Liver (tissue), 9 donors: ENCODE data around the gene FGF11. TPM values are rescaled to one million over a fixed set of nuclear protein-coding genes. Genes with fewer than 3 reads are reported as not detected.
A peak's percentile ranks its signal among the peaks of the same experiment; 100 is the strongest.

Source experiments
- DNase-seq: peaks from one replicate; pipeline ENCODE4 v3.0.0-alpha.2; 2017; ENCODE audit warnings: low spot score
- H3K27ac ChIP-seq, 2 donors: one replicate each; pipeline ENCODE4 v1.7.0; 2013; ENCODE audit warnings: inconsistent platforms in 2 of 2, low read length in 2 of 2, control low read depth in 1 of 2, low read depth in 1 of 2, mild to moderate bottlenecking in 1 of 2
- H3K27me3 ChIP-seq, 4 donors: one replicate each; pipeline versions ENCODE4 v1.6.1 to v1.7.0; 2013; ENCODE audit warnings: low read length in 3 of 4, inconsistent platforms in 1 of 4, mild to moderate bottlenecking in 1 of 4, moderate library complexity in 1 of 4; ENCODE audit not compliant: control insufficient read depth in 4 of 4, insufficient read depth in 4 of 4
- H3K36me3 ChIP-seq, 4 donors: one replicate each; pipeline versions ENCODE4 v1.6.1 to v1.7.0; 2013; ENCODE audit warnings: low read length in 3 of 4, mild to moderate bottlenecking in 3 of 4, low read depth in 1 of 4, moderate library complexity in 1 of 4; ENCODE audit not compliant: control insufficient read depth in 4 of 4, insufficient read depth in 3 of 4
- H3K4me1 ChIP-seq, 4 donors: one replicate each; pipeline versions ENCODE4 v1.6.1 to v1.7.0; 2013; ENCODE audit warnings: low read length in 3 of 4, mild to moderate bottlenecking in 3 of 4, moderate library complexity in 1 of 4; ENCODE audit not compliant: control insufficient read depth in 4 of 4, insufficient read depth in 4 of 4
- H3K4me3 ChIP-seq, 3 donors: one replicate each; pipeline versions ENCODE4 v1.6.1 to v1.7.0; 2013; ENCODE audit warnings: low read length in 3 of 3, control low read depth in 1 of 3, low read depth in 1 of 3, mild to moderate bottlenecking in 1 of 3
- H3K9ac ChIP-seq, 2 donors: one replicate each; pipeline ENCODE4 v1.7.0; 2013; ENCODE audit warnings: low read length in 2 of 2, mild to moderate bottlenecking in 2 of 2, moderate library complexity in 2 of 2, control low read depth in 1 of 2, low read depth in 1 of 2
- H3K9me3 ChIP-seq, 4 donors: one replicate each; pipeline versions ENCODE4 v1.6.1 to v1.7.0; 2013; ENCODE audit warnings: low read length in 3 of 4; ENCODE audit not compliant: control insufficient read depth in 4 of 4
- ATF3 ChIP-seq: IDR thresholded peaks from 2 replicates; pipeline ENCODE4 v1.6.1; 2016; ENCODE audit warnings: antibody characterized with exemption
- CTCF ChIP-seq: fragments of 150-350 bp; IDR thresholded peaks from 2 replicates; pipeline ENCODE4 v1.5.1; 2017; ENCODE audit warnings: improper control_type of control experiment, low read depth, low read length; ENCODE audit not compliant: missing input control
- EGR1 ChIP-seq, 2 donors: IDR thresholded peaks; 2 replicates each; pipeline ENCODE4 v1.6.1; 2016 to 2018; ENCODE audit warnings: antibody characterized with exemption in 2 of 2, low read depth in 2 of 2
- FOXA1 ChIP-seq: IDR thresholded peaks from 2 replicates; pipeline ENCODE4 v1.6.1; 2016; ENCODE audit warnings: antibody characterized with exemption
- GABPA ChIP-seq, 2 donors: IDR thresholded peaks in 1 of 2; conservative IDR thresholded peaks in 1 of 2; 2 replicates each; pipeline ENCODE4 v1.6.1; 2016; ENCODE audit warnings: antibody characterized with exemption in 2 of 2, mild to moderate bottlenecking in 1 of 2, moderate library complexity in 1 of 2
- HNF4G ChIP-seq: IDR thresholded peaks from 2 replicates; pipeline ENCODE4 v1.6.1; 2016; ENCODE audit warnings: antibody characterized with exemption
- JUND ChIP-seq, 2 donors: IDR thresholded peaks; 2 replicates each; pipeline ENCODE4 v1.6.1; 2016; ENCODE audit warnings: antibody characterized with exemption in 2 of 2
- RAD21 ChIP-seq, 2 donors: IDR thresholded peaks; 2 replicates each; pipeline ENCODE4 v1.6.1; 2016; ENCODE audit warnings: antibody characterized with exemption in 2 of 2, mild to moderate bottlenecking in 2 of 2
- REST ChIP-seq: IDR thresholded peaks from 2 replicates; pipeline ENCODE4 v1.6.1; 2016; ENCODE audit warnings: antibody characterized with exemption, mild to moderate bottlenecking
- RXRA ChIP-seq, 2 donors: IDR thresholded peaks; 2 replicates each; pipeline ENCODE4 v1.6.1; 2017 to 2018; ENCODE audit warnings: antibody characterized with exemption in 2 of 2, mild to moderate bottlenecking in 1 of 2
- SP1 ChIP-seq: IDR thresholded peaks from 2 replicates; pipeline ENCODE4 v1.6.1; 2018; ENCODE audit warnings: antibody characterized with exemption, mild to moderate bottlenecking
- YY1 ChIP-seq: IDR thresholded peaks from 2 replicates; pipeline ENCODE4 v1.6.1; 2016; ENCODE audit warnings: antibody characterized with exemption, mild to moderate bottlenecking
- ZBTB33 ChIP-seq: IDR thresholded peaks from 2 replicates; pipeline ENCODE4 v1.6.1; 2016; ENCODE audit warnings: antibody characterized with exemption
- WGBS: extraction: QIAGEN DNeasy Blood & Tissue Kit; methylation state at CpG from one replicate; pipeline ENCODE4 v1.1.7; 2013; 5-methylcytosine and 5-hydroxymethylcytosine counted together
- polyA plus RNA-seq, 2 donors: library from polyadenylated mRNA; stranded (reverse) in 1 of 2; unstranded in 1 of 2; fragments of 200-250 nt in 1 of 2; fragments of >200 nt in 1 of 2; fragmentation: Nextera tagmentation in 1 of 2; extraction: Ambion mirVana in 1 of 2; gene quantifications; one replicate each; pipeline versions ENCODE4 v1.2.1 to v1.2.3, GENCODE V29; 2013 to 2015
- total RNA-seq, 2 donors: library from RNA; depleted of rRNA; stranded (reverse); fragments of >200 nt; gene quantifications; one replicate each; pipeline ENCODE4 v1.2.3, GENCODE V29; 2014
- donor health status: healthy.
- donor health status: healthy.
- donor health status: healthy.
- donor health status: healthy.
- donor health status: healthy.

FGF11 gene
- total and polyA plus RNA-seq, 4 donors = 0.17 to 0.25 (median 0.20) TPM

- TF ChIP-seq CTCF (no peak), JUND (IDR thresholded peaks at IDR 0.05) (peak; percentile 36 to 42), YY1 (peak; percentile 97), SP1 (peak; percentile 98), FOXA1 (no peak), ATF3 (no peak), EGR1 (IDR thresholded peaks at IDR 0.05; ENCODE audit: low read depth in 2 of 2) (peak in 1 of 2 donors; percentile 34), GABPA (IDR thresholded peaks at IDR 0.05 in 1 of 2, conservative IDR thresholded peaks at IDR 0.05 in 1 of 2) (peak in 1 of 2 donors; percentile 55)
These were observed 35.2 kb upstream of the FGF11 start, which contains the start of gene TMEM256 (continued) for GRCh38 chr17:7403977-7404736.

GRCh38 chr17:7404737-7405349 is 34.5 kb upstream of the FGF11 start:
- no peaks in the 10 kb centered on the region for H3K9me3 ChIP-seq
- 3% methylated on average over 65 of the region's 65 CpGs for whole genome bisulfite sequencing
- peak; percentile 45 for DNase-seq
- peak overlapping the region; percentile 37 to 88 for H3K27ac ChIP-seq
- H3K4me1 ChIP-seq = peaks cover 4 to 8% (median 7%) of the 10 kb centered on the region in 4 donors
- H3K4me3 ChIP-seq = peak overlapping the region in 2 of 3 donors; percentile 47 to 67
- H3K27me3 ChIP-seq = no peaks in the 10 kb centered on the region
- TF ChIP-seq YY1 = no peak
- TF ChIP-seq HNF4G = no peak
- no peak for TF ChIP-seq REST
- no peak for TF ChIP-seq ZBTB33
- TF ChIP-seq CTCF = no peak
- no peak for TF ChIP-seq RXRA (IDR thresholded peaks at IDR 0.05)
- TF ChIP-seq RAD21 (IDR thresholded peaks at IDR 0.05) = no peak
- no peak overlapping the region for H3K9ac ChIP-seq
- H3K36me3 ChIP-seq = no peaks in the 10 kb centered on the region
